AG09309 (cell line): ENCODE measurements around the gene ZNF423.

Source experiments
- DNase-seq: peaks from one replicate; pipeline ENCODE4 v3.0.0-alpha.2; 2010; ENCODE audit warnings: low read depth
- H3K4me3 ChIP-seq: 2 replicates; pipeline ENCODE4 v1.5.1; 2011; ENCODE audit warnings: mild to moderate bottlenecking, low read depth, low read length, moderate library complexity; ENCODE audit not compliant: control insufficient read depth
- CTCF ChIP-seq: IDR thresholded peaks from 2 replicates; pipeline ENCODE4 v1.5.1; 2011; ENCODE audit warnings: mild to moderate bottlenecking, low read depth, low read length, inconsistent platforms; ENCODE audit not compliant: insufficient read depth, control insufficient read depth; ENCODE audit errors: missing control alignments

Gene ZNF423

GRCh38 chr16:49529411-49530045 is 326.4 kb downstream of the ZNF423 start:
- no peak for DNase-seq
- no peak for TF ChIP-seq CTCF
- H3K4me3 ChIP-seq: no peak overlapping the region

DNA sequence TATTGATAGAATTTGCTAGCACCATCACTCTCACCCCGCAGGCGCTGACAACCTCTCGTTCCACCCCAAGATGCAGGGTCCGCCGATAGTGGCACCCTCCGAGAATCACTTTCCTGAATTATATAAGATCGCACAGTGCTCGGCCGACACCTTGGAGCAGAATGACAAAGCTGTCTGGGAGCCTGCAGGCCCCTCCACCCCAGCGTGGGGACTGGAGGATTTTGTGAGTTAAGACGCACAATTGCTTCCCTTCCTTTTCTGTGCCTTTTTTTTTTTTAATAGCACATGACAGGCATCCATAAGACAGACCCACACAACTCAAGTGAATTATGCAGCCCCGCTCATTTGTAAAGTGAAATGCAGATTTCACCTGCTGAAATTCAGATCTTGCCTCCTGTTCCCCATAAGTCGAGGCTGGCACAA is 327.0 kb downstream of the ZNF423 start:
- TF ChIP-seq CTCF: no peak
- no peak overlapping the region for H3K4me3 ChIP-seq
- DNase-seq: no peak

GRCh38 chr16:49528060-49528865 is 327.6 kb downstream of the ZNF423 start:
- no peak for TF ChIP-seq CTCF
- peak overlapping the region; percentile 8 for H3K4me3 ChIP-seq
- no peak for DNase-seq

GRCh38 chr16:49527611-49528010 is 328.3 kb downstream of the ZNF423 start:
- no peak for DNase-seq

GRCh38 chr16:49526860-49527365 is 329.0 kb downstream of the ZNF423 start:
- TF ChIP-seq CTCF: no peak
- H3K4me3 ChIP-seq: no peak overlapping the region
- DNase-seq: no peak

More at GRCh38 chr16:49527611-49528010, 328.3 kb downstream of the ZNF423 start:
- H3K4me3 ChIP-seq: no peak overlapping the region
- no peak for TF ChIP-seq CTCF

GRCh38 chr16:49524947-49525315 is 331.0 kb downstream of the ZNF423 start:
- no peak overlapping the region for H3K4me3 ChIP-seq
- TF ChIP-seq CTCF: no peak
- no peak for DNase-seq
